ENCODE results near the gene RAB11A. TPM values are rescaled to one million over a fixed set of nuclear protein-coding genes. Genes with fewer than 3 reads are reported as not detected.

Gene RAB11A
- total RNA-seq, 1 experiment from 2014 or later = 232 TPM

GRCh38 chr15:65914981-65915925 is 46.0 kb downstream of the RAB11A start:
- no peak for TF ChIP-seq CTCF (IDR thresholded peaks at IDR 0.05; ENCODE audit: insufficient read depth in 1 of 2, low read depth in 1 of 2, low read length in 1 of 2, severe bottlenecking in 1 of 2, unreplicated experiment in 1 of 2)
- CTCF ChIA-PET = interaction anchor here (1.1 to 1.5 kb wide), 2 partner anchors 59 to 275 kb away, joined by 3 read pairs; no protein-coding TSS in a partner anchor
- no TSS peak for BruUV-seq (replicated peaks)
- no peaks in the 10 kb centered on the region for H3K9me3 Mint-ChIP-seq (ENCODE audit: unreplicated experiment)
- no peak overlapping the region for H3K27ac Mint-ChIP-seq (ENCODE audit: unreplicated experiment)
- no peak overlapping the region for H3K4me3 Mint-ChIP-seq (ENCODE audit: unreplicated experiment)
- no peak for DNase-seq
- Histone ChIP-seq H3K27me3 (replicated peaks; ENCODE audit: control insufficient read depth, insufficient read depth, low read length) (no peaks in the 10 kb centered on the region), H3K4me3 (ENCODE audit: low read depth, low read length) (no peak overlapping the region), H3K36me3 (ENCODE audit: control insufficient read depth, insufficient read depth, low read length) (no peaks in the 10 kb centered on the region), H3K4me1 (no peaks in the 10 kb centered on the region; the same call in 1 of the 2 replicates), H3K9me3 (no peaks in the 10 kb centered on the region)
- no peaks in the 10 kb centered on the region for H3K4me1 Mint-ChIP-seq (ENCODE audit: low read depth, unreplicated experiment)
- intact Hi-C loops (cut with micrococcal nuclease; ENCODE audit: unreplicated experiment) = loop anchor here (5.0 kb wide), 1 partner anchor 372 kb away; no protein-coding TSS in a partner anchor
- POLR2A ChIA-PET = no interaction called here
- peaks cover 11% of the 10 kb centered on the region for H3K36me3 Mint-ChIP-seq (ENCODE audit: insufficient read depth, unreplicated experiment)
- H3K27me3 Mint-ChIP-seq (ENCODE audit: insufficient read depth, unreplicated experiment) = no peaks in the 10 kb centered on the region

- H3K36me3 ChIP-seq (ENCODE audit: control insufficient read depth, insufficient read depth, low read length) = 0 out of 2 replicates have a peak, but pooled peaks cover 1% of the 10 kb centered on the region
- ChIA-PET CTCF (interaction anchor here (0.5 to 1.5 kb wide), 4 partner anchors 60 to 1503 kb away, joined by 3 to 8 read pairs (median 3); no protein-coding TSS in a partner anchor), POLR2A (no interaction called here)
- H3K9me3 ChIP-seq = no peaks in the 10 kb centered on the region
- Mint-ChIP-seq H3K4me3 (ENCODE audit: unreplicated experiment) (no peak overlapping the region), H3K36me3 (ENCODE audit: insufficient read depth, unreplicated experiment) (peaks cover 11% of the 10 kb centered on the region), H3K27ac (ENCODE audit: unreplicated experiment) (no peak overlapping the region), H3K27me3 (ENCODE audit: insufficient read depth, unreplicated experiment) (no peaks in the 10 kb centered on the region), H3K4me1 (ENCODE audit: low read depth, unreplicated experiment) (no peaks in the 10 kb centered on the region), H3K9me3 (ENCODE audit: unreplicated experiment) (no peaks in the 10 kb centered on the region)
- BruUV-seq (replicated peaks) = no TSS peak
- no peak for DNase-seq
- H3K4me3 ChIP-seq (ENCODE audit: low read depth, low read length) = no peak overlapping the region
- no peaks in the 10 kb centered on the region for H3K27me3 ChIP-seq (replicated peaks; ENCODE audit: control insufficient read depth, insufficient read depth, low read length)
- intact Hi-C loops (cut with micrococcal nuclease; ENCODE audit: unreplicated experiment) = loop anchor here (5.0 kb wide), 1 partner anchor 371 kb away; no protein-coding TSS in a partner anchor
- TF ChIP-seq CTCF (IDR thresholded peaks at IDR 0.05; ENCODE audit: insufficient read depth in 1 of 2, low read depth in 1 of 2, low read length in 1 of 2, severe bottlenecking in 1 of 2, unreplicated experiment in 1 of 2) = no peak
- H3K4me1 ChIP-seq = no peaks in the 10 kb centered on the region; the same call in 1 of the 2 replicates
These were observed 46.9 kb downstream of the RAB11A start for GRCh38 chr15:65916041-65916663.
